GM18505 (cell line): ENCODE data around the gene CALML5.

Experiments used
- ATAC-seq: cut with Tn5 transposase; IDR thresholded peaks from one replicate; pipeline ENCODE4 v1.9.1; 2021; ENCODE audit not compliant: unreplicated experiment
- POLR2A ChIP-seq: IDR thresholded peaks from 4 replicates; pipeline ENCODE4 v1.6.1; 2011; ENCODE audit warnings: borderline replicate concordance; ENCODE audit not compliant: insufficient read depth, insufficient read length; ENCODE audit errors: extremely low read depth

Gene CALML5

GRCh38 chr10:5470062-5470751 lies 29.2 kb downstream of the CALML5 start:
- TF ChIP-seq POLR2A = no peak
- ATAC-seq = no peak

- no peak for TF ChIP-seq POLR2A
- no peak for ATAC-seq
These were observed 29.9 kb downstream of the CALML5 start for GRCh38 chr10:5469353-5470061.

GRCh38 chr10:5468262-5469106 lies 30.9 kb downstream of the CALML5 start:
- ATAC-seq = no peak
- no peak for TF ChIP-seq POLR2A

GRCh38 chr10:5467634-5468255 lies 31.6 kb downstream of the CALML5 start:
- no peak for ATAC-seq
- TF ChIP-seq POLR2A = no peak

- ATAC-seq = no peak
- no peak for TF ChIP-seq POLR2A
These were observed 32.2 kb downstream of the CALML5 start for GRCh38 chr10:5467207-5467535.

GRCh38 chr10:5466451-5467206 lies 32.7 kb downstream of the CALML5 start:
- no peak for ATAC-seq
- TF ChIP-seq POLR2A = no peak

GRCh38 chr10:5465976-5466450 lies 33.4 kb downstream of the CALML5 start:
- no peak for TF ChIP-seq POLR2A

GRCh38 chr10:5464546-5464945 lies 34.8 kb downstream of the CALML5 start:
- TF ChIP-seq POLR2A = no peak
- ATAC-seq = no peak

More at GRCh38 chr10:5465976-5466450, 33.4 kb downstream of the CALML5 start:
- ATAC-seq = no peak

GRCh38 chr10:5462841-5463293 lies 36.5 kb downstream of the CALML5 start:
- no peak for ATAC-seq

GRCh38 chr10:5461914-5462840 lies 37.2 kb downstream of the CALML5 start:
- ATAC-seq = no peak
- TF ChIP-seq POLR2A = no peak

More at GRCh38 chr10:5462841-5463293, 36.5 kb downstream of the CALML5 start:
- no peak for TF ChIP-seq POLR2A

GRCh38 chr10:5461203-5461588 lies 38.2 kb downstream of the CALML5 start:
- no peak for TF ChIP-seq POLR2A
- ATAC-seq = no peak
